Lung (tissue), 12 donors: Measurements from ENCODE around the gene LHPP. TPM values are rescaled to one million over a fixed set of nuclear protein-coding genes. Genes with fewer than 3 reads are reported as not detected.

Experiments used
- ATAC-seq: fragments of 200-7000 bp; cut with Tn5 transposase; one replicate; pipeline ENCODE4 v1.9.1; 2020; ENCODE audit warnings: moderate number of reproducible peaks; ENCODE audit not compliant: insufficient read depth, low FRiP score
- DNase-seq, 3 donors: peaks; one replicate each; pipeline ENCODE4 v3.0.0-alpha.2; 2013 to 2017
- H3K27ac ChIP-seq, 2 donors: one replicate each; pipeline ENCODE4 v1.5.1; 2013; ENCODE audit warnings: mild to moderate bottlenecking in 2 of 2, moderate library complexity in 2 of 2, control low read depth in 1 of 2, inconsistent platforms in 1 of 2, low read depth in 1 of 2, low read length in 1 of 2
- H3K27me3 ChIP-seq, 3 donors: one replicate each; pipeline ENCODE4 v1.5.1; 2013; ENCODE audit warnings: low read length in 2 of 3; ENCODE audit not compliant: control insufficient read depth in 3 of 3, insufficient read depth in 3 of 3
- H3K36me3 ChIP-seq, 4 donors: one replicate each; pipeline ENCODE4 v1.5.1; 2013; ENCODE audit warnings: low read length in 4 of 4, mild to moderate bottlenecking in 1 of 4, moderate library complexity in 1 of 4; ENCODE audit not compliant: control insufficient read depth in 4 of 4, insufficient read depth in 4 of 4
- H3K4me1 ChIP-seq, 5 donors: one replicate each; pipeline ENCODE4 v1.5.1; 2013; ENCODE audit warnings: low read length in 5 of 5, mild to moderate bottlenecking in 2 of 5, moderate library complexity in 1 of 5; ENCODE audit not compliant: control insufficient read depth in 5 of 5, insufficient read depth in 5 of 5
- H3K4me3 ChIP-seq: one replicate; pipeline ENCODE4 v1.5.1; 2013; ENCODE audit warnings: mild to moderate bottlenecking, control low read depth, moderate library complexity
- H3K9ac ChIP-seq, 2 donors: one replicate each; pipeline ENCODE4 v1.5.1; 2013; ENCODE audit warnings: low read length in 2 of 2, control low read depth in 1 of 2; ENCODE audit not compliant: insufficient read depth in 1 of 2
- H3K9me3 ChIP-seq, 4 donors: one replicate each; pipeline ENCODE4 v1.5.1; 2013; ENCODE audit warnings: low read length in 3 of 4, mild to moderate bottlenecking in 1 of 4, moderate library complexity in 1 of 4; ENCODE audit not compliant: control insufficient read depth in 4 of 4, insufficient read depth in 3 of 4
- WGBS, 2 donors: extraction: QIAGEN DNeasy Blood & Tissue Kit; methylation state at CpG; one replicate each; pipeline ENCODE4 v1.1.7; 2013; 5-methylcytosine and 5-hydroxymethylcytosine counted together
- polyA plus RNA-seq, 2 donors: library from polyadenylated mRNA; stranded (reverse); fragments of 200-250 nt; gene quantifications; one replicate each; pipeline ENCODE4 v1.2.1, GENCODE V29; 2013
- total RNA-seq, 2 donors: library from RNA; depleted of rRNA in 1 of 2; stranded (reverse); fragments of >200 nt in 1 of 2; gene quantifications; one replicate each; pipeline ENCODE4 v1.2.1, GENCODE V29; 2014 to 2021
- TF ChIP-seq, protein P1 (sequence below): IDR thresholded peaks from 2 replicates; pipeline ENCODE4 v1.5.1; 2012; ENCODE audit warnings: mild to moderate bottlenecking; ENCODE audit errors: control extremely low read depth, extremely low read depth
- donor health status: control.
- donor health status: control.
- donor health status: Bipolar disorder and iron deficiency.
- donor health status: healthy.
- donor health status: DM: yes; HTN: yes; CAD: no.

LHPP gene
- total and polyA plus RNA-seq, 4 donors: 7.1 to 18.6 (median 14.8) TPM

GRCh38 chr10:124605001-124605370 lies 143.4 kb downstream of the LHPP start:
- Histone ChIP-seq H3K36me3 (no peaks in the 10 kb centered on the region), H3K27ac (no peak overlapping the region), H3K27me3 (no peaks in the 10 kb centered on the region), H3K4me1 (peaks cover 0 to 5% (median 0%) of the 10 kb centered on the region in 5 donors), H3K9me3 (no peaks in the 10 kb centered on the region), H3K9ac (no peak overlapping the region), H3K4me3 (no peak overlapping the region)
- no peak for ATAC-seq
- TF ChIP-seq, protein P1, sequence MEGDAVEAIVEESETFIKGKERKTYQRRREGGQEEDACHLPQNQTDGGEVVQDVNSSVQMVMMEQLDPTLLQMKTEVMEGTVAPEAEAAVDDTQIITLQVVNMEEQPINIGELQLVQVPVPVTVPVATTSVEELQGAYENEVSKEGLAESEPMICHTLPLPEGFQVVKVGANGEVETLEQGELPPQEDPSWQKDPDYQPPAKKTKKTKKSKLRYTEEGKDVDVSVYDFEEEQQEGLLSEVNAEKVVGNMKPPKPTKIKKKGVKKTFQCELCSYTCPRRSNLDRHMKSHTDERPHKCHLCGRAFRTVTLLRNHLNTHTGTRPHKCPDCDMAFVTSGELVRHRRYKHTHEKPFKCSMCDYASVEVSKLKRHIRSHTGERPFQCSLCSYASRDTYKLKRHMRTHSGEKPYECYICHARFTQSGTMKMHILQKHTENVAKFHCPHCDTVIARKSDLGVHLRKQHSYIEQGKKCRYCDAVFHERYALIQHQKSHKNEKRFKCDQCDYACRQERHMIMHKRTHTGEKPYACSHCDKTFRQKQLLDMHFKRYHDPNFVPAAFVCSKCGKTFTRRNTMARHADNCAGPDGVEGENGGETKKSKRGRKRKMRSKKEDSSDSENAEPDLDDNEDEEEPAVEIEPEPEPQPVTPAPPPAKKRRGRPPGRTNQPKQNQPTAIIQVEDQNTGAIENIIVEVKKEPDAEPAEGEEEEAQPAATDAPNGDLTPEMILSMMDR: no peak
- 79 to 81% methylated on average over 8 of the region's 8 CpGs for WGBS, 2 donors
- no peak for DNase-seq

DNA sequence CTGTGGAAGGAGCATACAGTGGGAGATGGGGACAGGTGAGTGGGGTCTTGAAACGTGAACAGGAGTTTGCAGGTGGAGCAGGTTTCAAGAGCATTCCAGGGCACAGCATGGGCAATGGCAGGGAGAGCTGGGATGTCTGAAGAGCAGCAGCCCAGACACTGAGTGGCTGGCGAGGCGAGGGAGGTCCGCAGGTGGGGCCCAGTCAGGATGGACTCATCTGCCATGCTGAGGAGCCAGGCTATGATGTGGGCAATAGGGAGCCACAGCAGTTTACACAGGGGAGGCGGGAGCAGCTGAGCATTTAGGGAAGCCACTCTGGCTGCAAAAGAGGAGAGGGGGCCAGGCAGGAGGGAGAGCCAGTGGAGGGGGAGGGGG lies 143.8 kb downstream of the LHPP start:
- TF ChIP-seq, protein P1: no peak
- no peak overlapping the region for H3K9ac ChIP-seq

DNA sequence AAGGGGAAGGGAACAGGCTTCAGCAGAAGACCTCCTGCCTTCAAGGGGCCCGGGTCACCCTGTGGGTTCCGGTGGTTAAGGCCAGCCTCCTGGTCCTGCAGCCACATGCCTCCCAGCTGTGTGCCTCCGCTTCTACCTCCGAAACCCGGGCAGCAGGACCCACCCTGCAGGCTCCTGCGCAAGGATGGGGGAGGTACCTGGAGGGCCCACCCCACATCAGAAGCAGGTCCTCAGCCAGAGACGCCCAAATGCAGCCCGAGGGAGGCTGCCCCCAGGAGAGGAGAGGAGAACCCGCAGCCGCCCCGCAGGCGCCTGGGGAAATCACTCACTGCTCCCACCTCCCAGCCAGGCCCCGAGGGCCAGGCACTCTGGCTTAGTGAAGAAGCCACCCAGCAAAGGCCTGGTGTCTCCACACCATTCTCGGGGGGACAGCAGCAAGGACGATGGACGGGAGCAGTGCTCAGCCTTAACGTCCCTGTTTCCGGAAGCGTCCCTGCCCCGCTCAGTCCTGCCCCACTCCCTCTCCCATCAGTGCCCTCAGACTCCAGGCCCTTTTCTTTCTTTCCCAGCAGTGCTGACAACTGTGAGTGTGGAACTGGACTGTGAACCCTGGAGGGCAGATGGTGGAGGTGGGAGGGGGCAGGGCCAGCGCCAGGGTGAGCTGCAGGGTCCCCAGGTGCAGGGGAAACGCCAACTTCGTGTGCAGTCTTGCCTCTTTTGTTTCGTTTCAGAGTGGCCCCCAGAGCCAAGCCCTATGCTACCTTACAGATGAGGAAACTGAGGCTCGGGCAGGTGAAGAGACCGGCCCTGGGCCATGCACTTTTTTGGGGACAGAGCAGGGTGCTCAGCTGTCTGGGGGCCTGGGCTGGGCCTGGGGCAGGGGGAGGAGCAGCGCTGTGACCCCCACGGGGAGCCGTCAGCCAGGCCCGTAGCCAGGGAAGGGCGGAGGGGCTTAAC lies 144.5 kb downstream of the LHPP start:
- no peak for DNase-seq
- Histone ChIP-seq H3K4me1 (peaks cover 0 to 5% (median 0%) of the 10 kb centered on the region in 5 donors), H3K9me3 (no peaks in the 10 kb centered on the region), H3K36me3 (no peaks in the 10 kb centered on the region), H3K27ac (no peak overlapping the region), H3K27me3 (no peaks in the 10 kb centered on the region), H3K4me3 (no peak overlapping the region), H3K9ac (no peak overlapping the region)
- TF ChIP-seq, protein P1: no peak
- WGBS, 2 donors: 77 to 85% methylated on average over 27 to 31 of the region's 31 CpGs
- ATAC-seq: no peak

More for the DNA sequence above, 143.8 kb downstream of the LHPP start:
- ATAC-seq (no peak), DNase-seq (no peak)
- H3K9me3 ChIP-seq: no peaks in the 10 kb centered on the region
- H3K4me3 ChIP-seq: no peak overlapping the region
- no peaks in the 10 kb centered on the region for H3K27me3 ChIP-seq
- no peaks in the 10 kb centered on the region for H3K36me3 ChIP-seq
- H3K4me1 ChIP-seq: peaks cover 0 to 5% (median 0%) of the 10 kb centered on the region in 5 donors
- 84 to 88% methylated on average over 5 of the region's 5 CpGs for WGBS, 2 donors
- no peak overlapping the region for H3K27ac ChIP-seq
